Neuronal stem cell (in vitro differentiated cells): ENCODE measurements around the gene CEP192.

Experiments
- DNase-seq: peaks from one replicate; pipeline ENCODE4 v3.0.0-alpha.2; 2013; ENCODE audit warnings: low spot score
- H2AFZ ChIP-seq: one replicate; pipeline ENCODE4 v1.6.1; 2013; ENCODE audit warnings: mild to moderate bottlenecking, low read length, inconsistent platforms
- H2AK5ac ChIP-seq: 2 replicates; pipeline ENCODE4 v1.6.1; 2013; ENCODE audit warnings: low read depth, mild to moderate bottlenecking, inconsistent platforms, low read length, moderate library complexity, mixed read lengths
- H2BK120ac ChIP-seq: 2 replicates; pipeline ENCODE4 v1.6.1; 2013; ENCODE audit warnings: low read depth, mild to moderate bottlenecking, inconsistent platforms, low read length, moderate library complexity, mixed read lengths
- H2BK12ac ChIP-seq: one replicate; pipeline ENCODE4 v1.6.1; 2013; ENCODE audit warnings: low read length, inconsistent platforms
- H2BK15ac ChIP-seq: 2 replicates; pipeline ENCODE4 v1.6.1; 2013; ENCODE audit warnings: mild to moderate bottlenecking, low read length, inconsistent platforms, mixed read lengths
- H2BK5ac ChIP-seq: one replicate; pipeline ENCODE4 v1.6.1; 2013; ENCODE audit warnings: inconsistent platforms, mild to moderate bottlenecking, low read length, moderate library complexity
- H3K14ac ChIP-seq: one replicate; pipeline ENCODE4 v1.6.1; 2013; ENCODE audit warnings: low read length, inconsistent platforms
- H3K18ac ChIP-seq: 2 replicates; pipeline ENCODE4 v1.6.1; 2013; ENCODE audit warnings: low read length, inconsistent platforms
- H3K23ac ChIP-seq: 2 replicates; pipeline ENCODE4 v1.6.1; 2013; ENCODE audit warnings: low read depth, mild to moderate bottlenecking, mixed read lengths, low read length, inconsistent platforms; ENCODE audit not compliant: poor library complexity
- H3K27ac ChIP-seq: replicated peaks from 3 replicates; pipeline ENCODE4 v1.5.1; 2013; ENCODE audit warnings: low read length, inconsistent platforms
- H3K27me3 ChIP-seq, 3 experiments: 2 replicates each; pipeline ENCODE4 v1.6.1; 2013; ENCODE audit warnings: low read length in 3 of 3, mild to moderate bottlenecking in 2 of 3, inconsistent platforms in 1 of 3, low read depth in 1 of 3, mixed read lengths in 1 of 3, moderate library complexity in 1 of 3; ENCODE audit not compliant: control insufficient read depth in 3 of 3, insufficient read depth in 3 of 3
- H3K36me3 ChIP-seq, 2 donors: replicated peaks in 1 of 2; 2 replicates each; pipeline ENCODE4 v1.6.1; 2013; ENCODE audit warnings: low read length in 2 of 2; ENCODE audit not compliant: control insufficient read depth in 2 of 2, insufficient read depth in 2 of 2
- H3K4ac ChIP-seq: 2 replicates; pipeline ENCODE4 v1.6.1; 2013; ENCODE audit warnings: inconsistent platforms, mild to moderate bottlenecking, low read length, moderate library complexity
- H3K4me1 ChIP-seq, 2 donors: 1 replicate in 1 of 2; 2 replicates in 1 of 2; pipeline ENCODE4 v1.6.1; 2013; ENCODE audit warnings: low read length in 2 of 2, low read depth in 1 of 2; ENCODE audit not compliant: control insufficient read depth in 2 of 2, insufficient read depth in 1 of 2
- H3K4me2 ChIP-seq: one replicate; pipeline ENCODE4 v1.6.1; 2013; ENCODE audit warnings: mild to moderate bottlenecking, low read length, inconsistent platforms; ENCODE audit not compliant: insufficient read depth, poor library complexity, severe bottlenecking
- H3K4me3 ChIP-seq, 2 donors: 2 replicates each; pipeline ENCODE4 v1.5.1; 2013; ENCODE audit warnings: low read length in 2 of 2, mild to moderate bottlenecking in 2 of 2, inconsistent platforms in 1 of 2, moderate library complexity in 1 of 2
- H3K79me1 ChIP-seq: one replicate; pipeline ENCODE4 v1.6.1; 2013; ENCODE audit warnings: low read depth, mild to moderate bottlenecking, inconsistent platforms, low read length, moderate library complexity
- H3K9ac ChIP-seq: one replicate; pipeline ENCODE4 v1.6.1; 2013; ENCODE audit warnings: mild to moderate bottlenecking, low read depth, low read length, inconsistent platforms; ENCODE audit not compliant: poor library complexity
- H3K9me3 ChIP-seq, 2 donors: replicated peaks in 1 of 2; 2 replicates each; pipeline versions ENCODE3 to v1.6.1; 2013; ENCODE audit warnings: low read length in 2 of 2, mild to moderate bottlenecking in 2 of 2, inconsistent platforms in 1 of 2, low read depth in 1 of 2, mixed read lengths in 1 of 2, moderate library complexity in 1 of 2; ENCODE audit not compliant: control insufficient read depth in 2 of 2, insufficient read depth in 1 of 2
- H4K8ac ChIP-seq: one replicate; pipeline ENCODE4 v1.6.1; 2013; ENCODE audit warnings: low read depth, mild to moderate bottlenecking, inconsistent platforms, low read length, moderate library complexity
- H4K91ac ChIP-seq: one replicate; pipeline ENCODE4 v1.6.1; 2013; ENCODE audit warnings: low read length, low read depth, mild to moderate bottlenecking, inconsistent platforms; ENCODE audit not compliant: poor library complexity
- WGBS, 2 donors: extraction: QIAGEN DNeasy Blood & Tissue Kit; methylation state at CpG; one replicate each; pipeline ENCODE4 v1.1.7; 2013; ENCODE audit warnings: missing lambda C conversion rate in 2 of 2, mixed read lengths in 1 of 2; ENCODE audit not compliant: insufficient read length in 2 of 2, insufficient replicate concordance in 1 of 2; ENCODE audit errors: extremely low coverage in 2 of 2; 5-methylcytosine and 5-hydroxymethylcytosine counted together

Gene CEP192

GRCh38 chr18:13147130-13147529 lies 156.0 kb downstream of the CEP192 start:
- peaks cover 0 to 4% of the 10 kb centered on the region in 2 donors for H3K9me3 ChIP-seq
- H3K27me3 ChIP-seq, result no peaks in the 10 kb centered on the region
- WGBS, 2 donors, result no CpG with 5 or more reads among the region's 6 CpGs
- H3K4me1 ChIP-seq, result no peaks in the 10 kb centered on the region
- H2BK15ac ChIP-seq, result no peak overlapping the region
- DNase-seq, result no peak
- no peak overlapping the region for H2BK5ac ChIP-seq
- H3K9ac ChIP-seq, result no peak overlapping the region
- H3K14ac ChIP-seq, result no peak overlapping the region
- H3K18ac ChIP-seq, result no peak overlapping the region
- peak overlapping the region in 1 of 2 donors; percentile 54 for H3K4me3 ChIP-seq
- H4K91ac ChIP-seq, result no peak overlapping the region
- no peaks in the 10 kb centered on the region for H3K79me1 ChIP-seq
- H3K27ac ChIP-seq, result no peak overlapping the region
- peak overlapping the region; percentile 21 for H2AFZ ChIP-seq
- H4K8ac ChIP-seq, result no peak overlapping the region
- no peak overlapping the region for H2AK5ac ChIP-seq
- no peak overlapping the region for H2BK120ac ChIP-seq
- H3K4ac ChIP-seq, result no peak overlapping the region
- no peak overlapping the region for H3K23ac ChIP-seq
- H3K36me3 ChIP-seq, result no peaks in the 10 kb centered on the region
- H3K4me2 ChIP-seq, result no peak overlapping the region
- H2BK12ac ChIP-seq, result no peak overlapping the region

GRCh38 chr18:13151656-13152055 lies 160.5 kb downstream of the CEP192 start:
- Histone ChIP-seq H2BK12ac (no peak overlapping the region), H3K23ac (no peak overlapping the region), H2BK120ac (no peak overlapping the region), H2AFZ (no peak overlapping the region), H3K79me1 (no peaks in the 10 kb centered on the region), H3K9me3 (no peaks in the 10 kb centered on the region), H3K14ac (no peak overlapping the region), H3K9ac (no peak overlapping the region), H3K4me2 (no peak overlapping the region), H3K4ac (no peak overlapping the region), H4K8ac (no peak overlapping the region), H3K4me3 (no peak overlapping the region), H3K4me1 (no peaks in the 10 kb centered on the region), H2AK5ac (no peak overlapping the region), H2BK5ac (no peak overlapping the region), H3K27me3 (no peaks in the 10 kb centered on the region), H4K91ac (no peak overlapping the region), H3K18ac (no peak overlapping the region), H2BK15ac (no peak overlapping the region), H3K36me3 (no peaks in the 10 kb centered on the region), H3K27ac (no peak overlapping the region)
- DNase-seq, result no peak
- no CpG with 5 or more reads among the region's 5 CpGs for WGBS, 2 donors

- no peak overlapping the region for H3K4ac ChIP-seq
- no peak overlapping the region for H4K91ac ChIP-seq
- H2AFZ ChIP-seq, result no peak overlapping the region
- H2BK5ac ChIP-seq, result no peak overlapping the region
- no peak overlapping the region for H3K9ac ChIP-seq
- H3K27me3 ChIP-seq, result no peaks in the 10 kb centered on the region
- no peaks in the 10 kb centered on the region for H3K79me1 ChIP-seq
- no peak overlapping the region for H2BK120ac ChIP-seq
- H3K18ac ChIP-seq, result no peak overlapping the region
- no peak overlapping the region for H3K27ac ChIP-seq
- no peak overlapping the region for H2AK5ac ChIP-seq
- no peak overlapping the region for H2BK12ac ChIP-seq
- H3K36me3 ChIP-seq, result no peaks in the 10 kb centered on the region
- no peak overlapping the region for H3K14ac ChIP-seq
- no peak overlapping the region for H3K4me2 ChIP-seq
- no CpG with 5 or more reads among the region's 1 CpG for WGBS, 2 donors
- no peak overlapping the region for H3K4me3 ChIP-seq
- H4K8ac ChIP-seq, result no peak overlapping the region
- peaks cover 5 to 11% of the 10 kb centered on the region in 2 donors for H3K9me3 ChIP-seq
- H2BK15ac ChIP-seq, result no peak overlapping the region
- no peak for DNase-seq
- no peaks in the 10 kb centered on the region for H3K4me1 ChIP-seq
- no peak overlapping the region for H3K23ac ChIP-seq
These were observed 167.3 kb downstream of the CEP192 start for GRCh38 chr18:13158428-13158827.

- Histone ChIP-seq H3K23ac (no peak overlapping the region), H3K4me3 (no peak overlapping the region), H3K27me3 (no peaks in the 10 kb centered on the region), H2AK5ac (no peak overlapping the region), H3K36me3 (no peaks in the 10 kb centered on the region), H3K79me1 (no peaks in the 10 kb centered on the region), H2BK5ac (no peak overlapping the region), H3K18ac (no peak overlapping the region), H3K27ac (no peak overlapping the region), H3K4ac (no peak overlapping the region), H2BK15ac (no peak overlapping the region), H2AFZ (peak overlapping the region; percentile 64), H3K9me3 (peaks cover 5 to 11% of the 10 kb centered on the region in 2 donors), H3K9ac (no peak overlapping the region), H3K4me1 (no peaks in the 10 kb centered on the region), H2BK120ac (no peak overlapping the region), H4K91ac (no peak overlapping the region), H3K4me2 (no peak overlapping the region), H4K8ac (no peak overlapping the region), H2BK12ac (no peak overlapping the region), H3K14ac (no peak overlapping the region)
- WGBS, 2 donors, result no CpG with 5 or more reads among the region's 5 CpGs
- peak; percentile 46 for DNase-seq
These were observed 168.4 kb downstream of the CEP192 start for GRCh38 chr18:13159579-13159978.
